T-cell (primary cell): ENCODE results near the gene LRP1B. TPM values are rescaled to one million over a fixed set of nuclear protein-coding genes. Genes with fewer than 3 reads are reported as not detected.

Experiments
- ATAC-seq, 4 experiments: fragments of 200-7000 bp in 3 of 4; fragments of 150-1000 bp in 1 of 4; cut with Tn5 transposase; replicated peaks in 1 of 4; 1 replicate in 3 of 4; 2 replicates in 1 of 4; pipeline ENCODE4 v1.10.0; 2021; ENCODE audit warnings: moderate library complexity in 3 of 4, mild to moderate bottlenecking in 2 of 4, moderate number of reproducible peaks in 1 of 4
- CTCF ChIA-PET, 2 donors: fragments of 300-600 bp; sonication (Branson Sonifier 250); formaldehyde crosslinking; loops; one replicate each; lab custom pipeline; 2022; ENCODE audit warnings: antibody characterized with exemption in 2 of 2; lab: Charles Lee
- POLR2A ChIA-PET, 2 donors: fragments of 300-600 bp; sonication (Branson Sonifier 250); formaldehyde crosslinking; loops; one replicate each; lab custom pipeline; 2022; ENCODE audit warnings: antibody characterized with exemption in 2 of 2; lab: Charles Lee
- DNase-seq, 35 experiments: peaks; one replicate each; pipeline versions ENCODE4 v3.0.0 to v3.0.0-alpha.2; 2013 to 2023
- H3K27ac ChIP-seq: one replicate; pipeline ENCODE4 v1.5.1; 2013; ENCODE audit warnings: low read length
- H3K27me3 ChIP-seq, 2 experiments: replicated peaks in 1 of 2; 1 replicate in 1 of 2; 2 replicates in 1 of 2; pipeline versions ENCODE4 v1.6.1 to v1.7.0; 2013; ENCODE audit warnings: low read length in 1 of 2, mixed read lengths in 1 of 2; ENCODE audit not compliant: control insufficient read depth in 2 of 2, insufficient read depth in 2 of 2; ENCODE audit errors: extremely low read depth in 1 of 2
- H3K36me3 ChIP-seq, 2 donors: 1 replicate in 1 of 2; 2 replicates in 1 of 2; pipeline versions ENCODE4 v1.6.1 to v1.7.0; 2013; ENCODE audit warnings: low read length in 1 of 2; ENCODE audit not compliant: control insufficient read depth in 2 of 2, insufficient read depth in 1 of 2; ENCODE audit errors: extremely low read depth in 1 of 2
- H3K4me1 ChIP-seq, 2 experiments: 1 replicate in 1 of 2; 2 replicates in 1 of 2; pipeline versions ENCODE4 v1.6.1 to v1.7.0; 2013; ENCODE audit warnings: low read length in 2 of 2, mixed read lengths in 1 of 2; ENCODE audit not compliant: insufficient read depth in 2 of 2, control insufficient read depth in 1 of 2; ENCODE audit errors: extremely low read depth in 1 of 2
- H3K4me3 ChIP-seq, 2 donors: 1 replicate in 1 of 2; 2 replicates in 1 of 2; pipeline versions ENCODE4 v1.5.1 to v1.7.0; 2013; ENCODE audit warnings: mild to moderate bottlenecking in 2 of 2, low read length in 1 of 2, moderate library complexity in 1 of 2; ENCODE audit not compliant: control insufficient read depth in 1 of 2; ENCODE audit errors: extremely low read depth in 1 of 2
- H3K9me3 ChIP-seq: 2 replicates; pipeline ENCODE4 v1.7.0; 2013
- H3K27ac Mint-ChIP-seq, 2 donors: one replicate each; pipeline ENCODE4 v1.8.0; 2020 to 2021; ENCODE audit warnings: mild to moderate bottlenecking in 2 of 2, mixed read lengths in 2 of 2
- H3K27me3 Mint-ChIP-seq, 2 donors: one replicate each; pipeline ENCODE4 v1.8.0; 2021 to 2022; ENCODE audit warnings: mixed read lengths in 2 of 2
- H3K36me3 Mint-ChIP-seq: one replicate; pipeline ENCODE4 v1.8.0; 2021; ENCODE audit warnings: mixed read lengths
- H3K4me1 Mint-ChIP-seq, 3 donors: one replicate each; pipeline ENCODE4 v1.8.0; 2020 to 2022; ENCODE audit warnings: mixed read lengths in 3 of 3, mild to moderate bottlenecking in 1 of 3
- H3K4me3 Mint-ChIP-seq, 3 donors: one replicate each; pipeline ENCODE4 v1.8.0; 2020 to 2022; ENCODE audit warnings: mild to moderate bottlenecking in 3 of 3, mixed read lengths in 3 of 3, moderate library complexity in 3 of 3
- H3K9me3 Mint-ChIP-seq, 3 donors: one replicate each; pipeline ENCODE4 v1.8.0; 2020 to 2022; ENCODE audit warnings: mixed read lengths in 3 of 3
- WGBS: methylation state at CpG from one replicate; pipeline ENCODE4 v1.1.5; 2013; ENCODE audit warnings: missing lambda C conversion rate; ENCODE audit not compliant: insufficient coverage; 5-methylcytosine and 5-hydroxymethylcytosine counted together
- total RNA-seq, 35 experiments: library from RNA in 6 of 35; stranded (reverse) in 6 of 35; fragments of 120-200 nt in 1 of 35; gene quantifications; one replicate each; pipeline versions ENCODE4 v1.2.1 to v1.2.4 and lab custom pipeline; 2013 to 2026

LRP1B gene
- total RNA-seq, 5 donors from 2014 or later (not counting 1 experiment from before 2014, with no cell fraction given): not detected

GRCh38 chr2:141151611-141152286 lies 979.1 kb downstream of the LRP1B start:
- ChIA-PET CTCF (no interaction called here), POLR2A (no interaction called here)
- no CpG with 5 or more reads among the region's 3 CpGs for WGBS
- no peak for DNase-seq
- H3K27ac ChIP-seq: no peak overlapping the region
- H3K27ac Mint-ChIP-seq: no peak overlapping the region
- H3K9me3 Mint-ChIP-seq: peaks cover 0 to 8% (median 6%) of the 10 kb centered on the region in 3 donors
- H3K27me3 ChIP-seq: no peaks in the 10 kb centered on the region
- H3K36me3 Mint-ChIP-seq: no peaks in the 10 kb centered on the region
- H3K36me3 ChIP-seq: no peaks in the 10 kb centered on the region
- no peaks in the 10 kb centered on the region for H3K4me1 Mint-ChIP-seq
- H3K4me1 ChIP-seq: no peaks in the 10 kb centered on the region
- no peak overlapping the region for H3K4me3 ChIP-seq
- no peaks in the 10 kb centered on the region for H3K27me3 Mint-ChIP-seq
- no peak overlapping the region for H3K4me3 Mint-ChIP-seq
- no peak for ATAC-seq
- H3K9me3 ChIP-seq: no peaks in the 10 kb centered on the region

GRCh38 chr2:141142025-141142424 lies 988.8 kb downstream of the LRP1B start:
- no peak overlapping the region for H3K4me3 ChIP-seq
- Mint-ChIP-seq H3K27ac (no peak overlapping the region), H3K27me3 (no peaks in the 10 kb centered on the region), H3K4me1 (no peaks in the 10 kb centered on the region), H3K9me3 (peaks cover 7 to 11% (median 9%) of the 10 kb centered on the region in 3 donors), H3K36me3 (no peaks in the 10 kb centered on the region), H3K4me3 (no peak overlapping the region)
- ChIA-PET POLR2A (no interaction called here), CTCF (interaction anchor here in 1 of 2 donors (0.7 kb wide), 1 partner anchor 14 kb away, joined by 3 read pairs; no protein-coding TSS in a partner anchor)
- WGBS: 100% methylated on average over 1 of the region's 3 CpGs
- DNase-seq: no peak
- ATAC-seq: no peak
- no peaks in the 10 kb centered on the region for H3K36me3 ChIP-seq
- H3K27ac ChIP-seq: no peak overlapping the region
- H3K4me1 ChIP-seq: peaks cover 0 to 3% of the 10 kb centered on the region in 2 experiments
- no peaks in the 10 kb centered on the region for H3K27me3 ChIP-seq
- H3K9me3 ChIP-seq: no peaks in the 10 kb centered on the region

DNA sequence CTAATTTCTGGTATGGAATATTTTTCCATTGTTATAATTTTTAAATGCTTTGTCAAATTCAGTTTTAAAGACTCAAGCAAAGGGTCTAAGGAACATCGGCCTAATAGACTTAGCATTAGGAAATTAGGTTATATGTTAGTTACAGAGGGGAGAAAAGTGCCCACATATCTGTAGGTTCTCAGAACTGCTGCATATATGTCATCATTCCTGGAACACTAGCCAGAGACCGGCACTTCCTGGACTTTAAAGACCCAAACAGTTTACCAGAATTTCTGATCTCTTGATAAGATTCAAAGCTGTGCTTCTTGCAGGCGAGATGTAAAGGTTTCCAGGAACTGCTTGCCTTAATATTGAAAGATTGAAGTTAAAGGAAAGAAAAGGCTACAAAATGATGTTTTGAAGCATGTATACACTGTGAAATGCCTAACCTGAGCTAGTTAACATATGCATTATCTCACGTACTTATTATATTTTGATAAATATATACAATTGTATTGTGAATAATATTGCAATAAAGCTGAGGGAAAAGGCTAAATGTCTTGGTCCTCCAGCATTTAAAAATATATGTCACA lies 993.6 kb downstream of the LRP1B start:
- Mint-ChIP-seq H3K4me1 (no peaks in the 10 kb centered on the region), H3K27me3 (no peaks in the 10 kb centered on the region), H3K27ac (no peak overlapping the region), H3K4me3 (no peak overlapping the region), H3K36me3 (no peaks in the 10 kb centered on the region), H3K9me3 (peaks cover 9 to 16% (median 9%) of the 10 kb centered on the region in 3 donors)
- DNase-seq (no peak), ATAC-seq (no peak)
- Histone ChIP-seq H3K36me3 (no peaks in the 10 kb centered on the region), H3K27ac (no peak overlapping the region), H3K9me3 (no peaks in the 10 kb centered on the region), H3K4me3 (no peak overlapping the region), H3K27me3 (no peaks in the 10 kb centered on the region), H3K4me1 (peaks cover 0 to 4% of the 10 kb centered on the region in 2 experiments)
- WGBS: no CpG with 5 or more reads among the region's 4 CpGs
- CTCF ChIA-PET: interaction anchor here in 1 of 2 donors (0.6 kb wide), 2 partner anchors 39 to 43 kb away, joined by 3 to 5 read pairs; no protein-coding TSS in a partner anchor
- POLR2A ChIA-PET: no interaction called here

- no peaks in the 10 kb centered on the region for H3K27me3 ChIP-seq
- Mint-ChIP-seq H3K9me3 (peaks cover 9 to 16% (median 10%) of the 10 kb centered on the region in 3 donors), H3K27ac (no peak overlapping the region), H3K27me3 (no peaks in the 10 kb centered on the region), H3K4me1 (no peaks in the 10 kb centered on the region), H3K4me3 (no peak overlapping the region), H3K36me3 (no peaks in the 10 kb centered on the region)
- POLR2A ChIA-PET: no interaction called here
- 92% methylated on average over 2 of the region's 4 CpGs for WGBS
- H3K4me3 ChIP-seq: no peak overlapping the region
- ATAC-seq (no peak), DNase-seq (no peak)
- H3K36me3 ChIP-seq: no peaks in the 10 kb centered on the region
- peaks cover 0 to 4% of the 10 kb centered on the region in 2 experiments for H3K4me1 ChIP-seq
- no peak overlapping the region for H3K27ac ChIP-seq
- CTCF ChIA-PET: no interaction called here
- no peaks in the 10 kb centered on the region for H3K9me3 ChIP-seq
Measured at GRCh38 chr2:141133883-141134282, 996.9 kb downstream of the LRP1B start.

DNA sequence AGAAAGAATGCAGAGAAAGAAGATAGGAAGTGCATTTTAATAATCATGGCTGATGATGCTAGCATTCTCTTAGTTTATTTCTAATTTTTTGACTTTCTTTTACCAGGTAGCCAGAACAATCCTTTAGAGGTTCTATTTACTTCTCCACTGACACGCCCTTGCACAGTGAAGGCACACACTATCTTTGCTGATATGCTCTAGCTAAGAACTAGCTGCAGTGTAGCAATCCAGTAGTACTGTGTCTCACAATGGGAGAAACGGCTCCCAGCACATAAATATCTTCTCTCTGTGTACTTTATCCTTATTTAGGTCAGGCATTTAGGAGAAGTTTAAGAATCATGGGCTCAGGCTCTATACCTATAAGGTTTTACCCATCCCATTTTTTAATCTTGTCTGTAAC lies 1005.4 kb downstream of the LRP1B start:
- H3K4me1 ChIP-seq: no peaks in the 10 kb centered on the region
- no peaks in the 10 kb centered on the region for H3K27me3 ChIP-seq
- ChIA-PET POLR2A (interaction anchor here in 1 of 2 donors (0.7 kb wide), 1 partner anchor 1181 kb away, joined by 11 read pairs; no protein-coding TSS in a partner anchor), CTCF (interaction anchor here (0.6 to 0.7 kb wide), 2 partner anchors 20 to 71 kb away, joined by 3 read pairs; no protein-coding TSS in a partner anchor)
- peaks cover 6 to 15% (median 13%) of the 10 kb centered on the region in 3 donors for H3K9me3 Mint-ChIP-seq
- DNase-seq (no peak), ATAC-seq (no peak)
- no peak overlapping the region for H3K27ac ChIP-seq
- 100% methylated on average over 1 of the region's 2 CpGs for WGBS
- H3K4me3 Mint-ChIP-seq: no peak overlapping the region
- no peaks in the 10 kb centered on the region for H3K36me3 ChIP-seq
- H3K27ac Mint-ChIP-seq: no peak overlapping the region
- H3K4me3 ChIP-seq: no peak overlapping the region
- H3K9me3 ChIP-seq: no peaks in the 10 kb centered on the region
- H3K4me1 Mint-ChIP-seq: no peaks in the 10 kb centered on the region
- no peaks in the 10 kb centered on the region for H3K36me3 Mint-ChIP-seq
- H3K27me3 Mint-ChIP-seq: no peaks in the 10 kb centered on the region

DNA sequence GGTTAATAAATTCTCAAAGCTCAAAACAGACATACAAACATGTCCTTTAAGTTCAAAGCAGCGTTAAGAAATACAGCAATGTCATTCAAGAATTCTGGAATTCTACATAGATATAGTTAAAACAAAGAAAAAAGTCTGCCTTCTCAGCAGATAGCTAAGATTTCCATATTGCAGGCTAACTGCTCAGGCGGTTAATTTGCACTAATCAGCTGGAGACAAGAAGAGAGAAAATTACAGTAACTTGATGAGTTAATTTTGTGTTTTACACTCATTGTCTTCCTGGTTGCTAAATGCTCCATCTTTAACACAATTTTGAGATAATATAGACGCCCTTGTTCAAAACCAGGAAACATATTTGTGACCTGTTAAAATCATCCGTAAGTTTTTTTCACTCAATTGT lies 1012.0 kb downstream of the LRP1B start:
- Histone ChIP-seq H3K4me1 (no peaks in the 10 kb centered on the region), H3K27ac (no peak overlapping the region), H3K27me3 (no peaks in the 10 kb centered on the region), H3K36me3 (no peaks in the 10 kb centered on the region), H3K4me3 (no peak overlapping the region), H3K9me3 (no peaks in the 10 kb centered on the region)
- DNase-seq: no peak
- no CpG with 5 or more reads among the region's 4 CpGs for WGBS
- ATAC-seq: no peak
- H3K4me1 Mint-ChIP-seq: no peaks in the 10 kb centered on the region
- H3K27me3 Mint-ChIP-seq: no peaks in the 10 kb centered on the region
- CTCF ChIA-PET: no interaction called here
- H3K4me3 Mint-ChIP-seq: no peak overlapping the region
- POLR2A ChIA-PET: no interaction called here
- no peak overlapping the region for H3K27ac Mint-ChIP-seq
- no peaks in the 10 kb centered on the region for H3K36me3 Mint-ChIP-seq
- peaks cover 0 to 13% (median 3%) of the 10 kb centered on the region in 3 donors for H3K9me3 Mint-ChIP-seq
